Measurements from ENCODE around the gene SEMA4C.

GRCh38 chr2:96828436-96828835 is 41.4 kb downstream of the SEMA4C start:
- TF ChIP-seq, protein P1, sequence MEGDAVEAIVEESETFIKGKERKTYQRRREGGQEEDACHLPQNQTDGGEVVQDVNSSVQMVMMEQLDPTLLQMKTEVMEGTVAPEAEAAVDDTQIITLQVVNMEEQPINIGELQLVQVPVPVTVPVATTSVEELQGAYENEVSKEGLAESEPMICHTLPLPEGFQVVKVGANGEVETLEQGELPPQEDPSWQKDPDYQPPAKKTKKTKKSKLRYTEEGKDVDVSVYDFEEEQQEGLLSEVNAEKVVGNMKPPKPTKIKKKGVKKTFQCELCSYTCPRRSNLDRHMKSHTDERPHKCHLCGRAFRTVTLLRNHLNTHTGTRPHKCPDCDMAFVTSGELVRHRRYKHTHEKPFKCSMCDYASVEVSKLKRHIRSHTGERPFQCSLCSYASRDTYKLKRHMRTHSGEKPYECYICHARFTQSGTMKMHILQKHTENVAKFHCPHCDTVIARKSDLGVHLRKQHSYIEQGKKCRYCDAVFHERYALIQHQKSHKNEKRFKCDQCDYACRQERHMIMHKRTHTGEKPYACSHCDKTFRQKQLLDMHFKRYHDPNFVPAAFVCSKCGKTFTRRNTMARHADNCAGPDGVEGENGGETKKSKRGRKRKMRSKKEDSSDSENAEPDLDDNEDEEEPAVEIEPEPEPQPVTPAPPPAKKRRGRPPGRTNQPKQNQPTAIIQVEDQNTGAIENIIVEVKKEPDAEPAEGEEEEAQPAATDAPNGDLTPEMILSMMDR (conservative IDR thresholded peaks at IDR 0.05; ENCODE audit: low read depth, low read length): no peak
- no peak for TF ChIP-seq POLR2A (IDR thresholded peaks at IDR 0.05; ENCODE audit: low read depth, low read length)
- TF ChIP-seq MXI1 (IDR thresholded peaks at IDR 0.05; ENCODE audit: borderline replicate concordance, low read depth, low read length): no peak
- no peak for TF ChIP-seq MAZ (IDR thresholded peaks at IDR 0.05; ENCODE audit: borderline replicate concordance, low read depth, low read length)
- TF ChIP-seq RFX5 (IDR thresholded peaks at IDR 0.05; ENCODE audit: low read depth, low read length): no peak
- no peak for TF ChIP-seq SMC3 (IDR thresholded peaks at IDR 0.05; ENCODE audit: low read depth, low read length)
- no peak for TF ChIP-seq MAFK (IDR thresholded peaks at IDR 0.05; ENCODE audit: low read depth, low read length)
- no peak for TF ChIP-seq BHLHE40 (IDR thresholded peaks at IDR 0.05; ENCODE audit: low read depth, low read length)
